Measurements from ENCODE around the gene NAIF1. TPM values are rescaled to one million over a fixed set of nuclear protein-coding genes. Genes with fewer than 3 reads are reported as not detected.

The NAIF1 gene
- polyA plus RNA-seq, 3 donors, result 4.6 to 6.5 (median 5.6) TPM

- H3K4me3 Mint-ChIP-seq, result no peak overlapping the region
- H3K36me3 ChIP-seq (replicated peaks in 1 of 2; ENCODE audit: control insufficient read depth in 1 of 2, insufficient read depth in 2 of 2, low read length in 2 of 2), result peaks cover 79 to 86% of the 10 kb centered on the region in 2 donors
- no peak overlapping the region for H3K4me3 ChIP-seq (replicated peaks in 1 of 3; ENCODE audit: low read depth in 2 of 3, low read length in 3 of 3)
- peak in 1 of 3 donors; percentile 3 for DNase-seq
- H4K20me1 ChIP-seq (ENCODE audit: insufficient read depth, low read length), result peaks cover 84% of the 10 kb centered on the region
- peak overlapping the region in 1 of 2 donors; percentile 26 for H3K27ac ChIP-seq (ENCODE audit: low read depth in 1 of 2, low read length in 2 of 2)
- H3K27ac Mint-ChIP-seq, result peak overlapping the region in 2 of 7 donors; percentile 13 to 30
- TF ChIP-seq, protein P1, sequence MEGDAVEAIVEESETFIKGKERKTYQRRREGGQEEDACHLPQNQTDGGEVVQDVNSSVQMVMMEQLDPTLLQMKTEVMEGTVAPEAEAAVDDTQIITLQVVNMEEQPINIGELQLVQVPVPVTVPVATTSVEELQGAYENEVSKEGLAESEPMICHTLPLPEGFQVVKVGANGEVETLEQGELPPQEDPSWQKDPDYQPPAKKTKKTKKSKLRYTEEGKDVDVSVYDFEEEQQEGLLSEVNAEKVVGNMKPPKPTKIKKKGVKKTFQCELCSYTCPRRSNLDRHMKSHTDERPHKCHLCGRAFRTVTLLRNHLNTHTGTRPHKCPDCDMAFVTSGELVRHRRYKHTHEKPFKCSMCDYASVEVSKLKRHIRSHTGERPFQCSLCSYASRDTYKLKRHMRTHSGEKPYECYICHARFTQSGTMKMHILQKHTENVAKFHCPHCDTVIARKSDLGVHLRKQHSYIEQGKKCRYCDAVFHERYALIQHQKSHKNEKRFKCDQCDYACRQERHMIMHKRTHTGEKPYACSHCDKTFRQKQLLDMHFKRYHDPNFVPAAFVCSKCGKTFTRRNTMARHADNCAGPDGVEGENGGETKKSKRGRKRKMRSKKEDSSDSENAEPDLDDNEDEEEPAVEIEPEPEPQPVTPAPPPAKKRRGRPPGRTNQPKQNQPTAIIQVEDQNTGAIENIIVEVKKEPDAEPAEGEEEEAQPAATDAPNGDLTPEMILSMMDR (IDR thresholded peaks at IDR 0.05), result no peak
- no peaks in the 10 kb centered on the region for H3K9me3 ChIP-seq (replicated peaks in 1 of 2; ENCODE audit: control insufficient read depth in 1 of 2, insufficient read depth in 1 of 2, low read length in 2 of 2)
- 52% methylated on average over 6 of the region's 6 CpGs for WGBS (ENCODE audit: insufficient coverage)
- no peak overlapping the region for H3K9ac ChIP-seq (ENCODE audit: insufficient read depth, low read length, poor library complexity, severe bottlenecking)
- H3K27me3 ChIP-seq (ENCODE audit: control insufficient read depth in 2 of 2, insufficient read depth in 2 of 2, low read length in 2 of 2), result no peaks in the 10 kb centered on the region
- peaks cover 11 to 12% of the 10 kb centered on the region in 2 donors for H3K4me1 ChIP-seq (ENCODE audit: control insufficient read depth in 1 of 2, insufficient read depth in 2 of 2, low read length in 2 of 2)
- intact Hi-C loops (cut with micrococcal nuclease), result no loop called here
- H3K79me2 ChIP-seq (ENCODE audit: insufficient read depth, low read length), result peaks cover 20% of the 10 kb centered on the region
- H3K4me2 ChIP-seq (replicated peaks; ENCODE audit: extremely low read depth, low read length, poor library complexity, severe bottlenecking), result no peak overlapping the region
- H3K4me1 Mint-ChIP-seq, result peaks cover 10% of the 10 kb centered on the region
- peaks cover 0 to 2% (median 0%) of the 10 kb centered on the region in 3 donors for H3K27me3 Mint-ChIP-seq (ENCODE audit: low read depth in 3 of 3)
- H3K36me3 Mint-ChIP-seq, result peaks cover 71 to 92% of the 10 kb centered on the region in 2 donors
- H3K9me3 Mint-ChIP-seq, result no peaks in the 10 kb centered on the region
- H2AFZ ChIP-seq (ENCODE audit: insufficient read depth, low read depth, low read length, poor library complexity, severe bottlenecking), result no peak overlapping the region
These were observed 37.1 kb upstream of the NAIF1 start for GRCh38 chr9:128104171-128104618.

GRCh38 chr9:128103589-128103962 lies 36.5 kb upstream of the NAIF1 start:
- no peak overlapping the region for H2AFZ ChIP-seq (ENCODE audit: insufficient read depth, low read depth, low read length, poor library complexity, severe bottlenecking)
- peaks cover 65 to 87% of the 10 kb centered on the region in 2 donors for H3K36me3 Mint-ChIP-seq
- H3K79me2 ChIP-seq (ENCODE audit: insufficient read depth, low read length), result peaks cover 26% of the 10 kb centered on the region
- no peak overlapping the region for H3K4me3 ChIP-seq (replicated peaks in 1 of 3; ENCODE audit: low read depth in 2 of 3, low read length in 3 of 3)
- H3K27me3 ChIP-seq (ENCODE audit: control insufficient read depth in 2 of 2, insufficient read depth in 2 of 2, low read length in 2 of 2), result no peaks in the 10 kb centered on the region
- H3K27ac ChIP-seq (ENCODE audit: low read depth in 1 of 2, low read length in 2 of 2), result no peak overlapping the region
- peaks cover 74 to 79% of the 10 kb centered on the region in 2 donors for H3K36me3 ChIP-seq (replicated peaks in 1 of 2; ENCODE audit: control insufficient read depth in 1 of 2, insufficient read depth in 2 of 2, low read length in 2 of 2)
- TF ChIP-seq, protein P1 (IDR thresholded peaks at IDR 0.05), result no peak
- peak overlapping the region in 2 of 7 donors; percentile 3 to 32 for H3K27ac Mint-ChIP-seq
- H3K4me3 Mint-ChIP-seq, result no peak overlapping the region
- peaks cover 0 to 2% (median 0%) of the 10 kb centered on the region in 3 donors for H3K27me3 Mint-ChIP-seq (ENCODE audit: low read depth in 3 of 3)
- H3K9ac ChIP-seq (ENCODE audit: insufficient read depth, low read length, poor library complexity, severe bottlenecking), result no peak overlapping the region
- intact Hi-C loops (cut with micrococcal nuclease), result no loop called here
- peaks cover 16% of the 10 kb centered on the region for H3K4me1 Mint-ChIP-seq
- H4K20me1 ChIP-seq (ENCODE audit: insufficient read depth, low read length), result peaks cover 87% of the 10 kb centered on the region
- 83% methylated on average over 8 of the region's 8 CpGs for WGBS (ENCODE audit: insufficient coverage)
- H3K9me3 ChIP-seq (replicated peaks in 1 of 2; ENCODE audit: control insufficient read depth in 1 of 2, insufficient read depth in 1 of 2, low read length in 2 of 2), result no peaks in the 10 kb centered on the region
- H3K9me3 Mint-ChIP-seq, result no peaks in the 10 kb centered on the region
- no peak overlapping the region for H3K4me2 ChIP-seq (replicated peaks; ENCODE audit: extremely low read depth, low read length, poor library complexity, severe bottlenecking)
- DNase-seq, result no peak
- peaks cover 17 to 18% of the 10 kb centered on the region in 2 donors for H3K4me1 ChIP-seq (ENCODE audit: control insufficient read depth in 1 of 2, insufficient read depth in 2 of 2, low read length in 2 of 2)

Data from CD14-positive monocyte (primary cell).